A204.1 (cell line): ENCODE data around the gene SUSD3.
"Not testable (repeated sequence)": the region's sequence is repeated elsewhere in the genome, so short reads cannot be mapped to it uniquely, and the experiment has no call there.

ENCODE experiments used
- FAIRE-seq: peaks from 2 replicates; lab custom pipeline; 2012; peaks lifted over from hg19 to GRCh38; lab: Jason Lieb, UNC

SUSD3 gene

GRCh38 chr9:93112116-93112863 is 53.8 kb downstream of the SUSD3 start:
- FAIRE-seq: no peak

GRCh38 chr9:93112864-93113389 is 54.4 kb downstream of the SUSD3 start:
- FAIRE-seq: no peak

- no peak for FAIRE-seq
Measured at GRCh38 chr9:93114169-93114983, 55.9 kb downstream of the SUSD3 start.

GRCh38 chr9:93114984-93115335 is 56.5 kb downstream of the SUSD3 start:
- no peak for FAIRE-seq

GRCh38 chr9:93115486-93116071 is 57.1 kb downstream of the SUSD3 start:
- no peak for FAIRE-seq

GRCh38 chr9:93116072-93116961 is 57.8 kb downstream of the SUSD3 start:
- no peak for FAIRE-seq

GRCh38 chr9:93117521-93117920 is 59.0 kb downstream of the SUSD3 start:
- FAIRE-seq: not testable (repeated sequence)

- no peak for FAIRE-seq
Measured at GRCh38 chr9:93117924-93118862, 59.7 kb downstream of the SUSD3 start.

GRCh38 chr9:93118863-93119702 is 60.6 kb downstream of the SUSD3 start:
- no peak for FAIRE-seq

- FAIRE-seq: no peak
Measured at GRCh38 chr9:93119703-93119952, 61.1 kb downstream of the SUSD3 start.

GRCh38 chr9:93119953-93120845 is 61.7 kb downstream of the SUSD3 start:
- no peak for FAIRE-seq

GRCh38 chr9:93120846-93121315 is 62.4 kb downstream of the SUSD3 start:
- no peak for FAIRE-seq

GRCh38 chr9:93121316-93122241 is 63.1 kb downstream of the SUSD3 start:
- FAIRE-seq: no peak

- no peak for FAIRE-seq
Measured at GRCh38 chr9:93122721-93123221, 64.3 kb downstream of the SUSD3 start.

- no peak for FAIRE-seq
Measured at GRCh38 chr9:93123561-93124283, 65.2 kb downstream of the SUSD3 start.

- no peak for FAIRE-seq
Measured at GRCh38 chr9:93124793-93125192, 66.3 kb downstream of the SUSD3 start.

- FAIRE-seq: no peak
Measured at GRCh38 chr9:93125331-93125894, 66.9 kb downstream of the SUSD3 start.
